ENCODE results near the gene ATF7IP2. TPM values are rescaled to one million over a fixed set of nuclear protein-coding genes. Genes with fewer than 3 reads are reported as not detected.
A peak's percentile ranks its signal among the peaks of the same experiment; 100 is the strongest.

Gene ATF7IP2
- total and polyA plus RNA-seq, 2 of the 13 experiments (the other 11 are each of a cell fraction or from before 2014, with no cell fraction given) = 117 to 217 TPM

DNA sequence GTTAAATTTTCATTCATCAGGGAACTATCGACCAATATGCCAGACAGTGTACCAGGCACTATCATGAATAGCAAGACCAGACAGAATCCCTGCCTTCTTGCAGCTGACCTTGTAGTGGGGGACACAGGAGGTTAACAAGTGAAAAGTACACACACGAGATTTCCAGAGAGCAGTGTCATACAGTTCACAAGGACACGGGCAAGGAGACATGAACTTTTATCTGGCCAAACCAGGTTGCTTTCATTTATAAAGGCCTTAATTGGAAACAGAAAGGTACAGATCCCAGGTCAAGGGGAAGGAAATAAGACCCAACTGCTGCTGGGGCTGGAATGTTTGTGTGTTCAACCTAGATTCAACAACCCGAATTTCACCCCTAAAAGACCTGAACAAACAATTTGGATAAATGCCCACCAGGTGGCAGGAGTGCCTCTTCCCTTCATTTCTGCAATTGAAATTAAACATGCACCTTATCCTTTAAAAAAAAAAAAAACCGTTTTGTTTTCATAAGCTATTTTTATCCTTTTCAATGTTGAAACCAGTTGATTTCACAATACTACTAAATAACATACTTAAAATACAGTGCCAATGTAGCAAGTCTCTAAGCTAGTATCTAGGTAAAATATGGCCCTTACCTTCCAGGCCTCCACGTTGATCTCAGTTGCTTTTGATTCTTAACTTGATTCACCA, 128.7 kb downstream of the ATF7IP2 start (continued):
- 0 out of 4 replicates have a peak, but pooled peaks of 1 of the 2 experiments have one; percentile 17 for TF ChIP-seq NR2F1 (CRISPR knock-in tag; IDR thresholded peaks at IDR 0.05)
- peak; percentile 92 for TF ChIP-seq STAG1 (CRISPR knock-in tag; IDR thresholded peaks at IDR 0.05)

DNA sequence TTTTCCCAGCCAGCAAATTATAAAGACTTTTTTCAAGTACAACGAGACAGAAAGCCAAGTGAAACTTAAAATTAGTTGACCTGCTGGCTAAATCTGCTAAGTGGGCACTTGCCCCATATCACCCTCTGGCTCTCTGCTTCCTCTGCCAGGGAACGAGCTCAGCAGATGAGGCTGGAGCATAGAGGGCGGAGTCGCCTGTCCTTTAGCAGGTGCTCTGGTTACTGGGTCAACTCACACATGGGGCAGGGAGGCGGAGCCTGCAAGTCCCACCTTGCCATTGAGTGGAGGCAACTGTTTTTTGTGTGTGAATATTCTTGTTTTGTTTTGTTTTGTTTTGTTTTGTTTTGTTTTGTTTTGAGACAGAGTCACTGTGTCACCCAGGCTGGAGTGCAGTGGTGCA, 132.0 kb downstream of the ATF7IP2 start:
- no peaks in the 10 kb centered on the region for H4K20me1 ChIP-seq (ENCODE audit: insufficient read depth, low read length)
- no peak overlapping the region for H3K4me3 ChIP-seq (replicated peaks in 1 of 3; ENCODE audit: insufficient read depth in 1 of 3, low read depth in 2 of 3, low read length in 3 of 3)
- BruUV-seq (replicated peaks) = no TSS peak
- WGBS (ENCODE audit: low lambda C conversion rate) = 62% methylated on average over 5 of the region's 5 CpGs
- no peak for DNase-seq (ENCODE audit: low spot score)
- ChIA-PET POLR2A (interaction anchor here (1.2 kb wide), 1 partner anchor 218 kb away, joined by 3 read pairs; no protein-coding TSS in a partner anchor), CTCF (ENCODE audit: low intra/inter-chr PET ratio, low total read pairs) (no interaction called here)
- H3K9ac ChIP-seq (ENCODE audit: insufficient read depth, low read depth, low read length) = no peak overlapping the region
- H3K79me2 ChIP-seq (ENCODE audit: insufficient read depth, low read length) = no peaks in the 10 kb centered on the region
- no peak overlapping the region for H3K27ac ChIP-seq (ENCODE audit: extremely low read length, insufficient read depth, low read length)
- intact Hi-C loops (cut with micrococcal nuclease; ENCODE audit: unreplicated experiment) (no loop called here), in situ Hi-C loops (cut with HindIII; ENCODE audit: extremely low pct_ligation_motif_present, low pct_unique_long_range_greater_than_20kb) (loop anchor here (5.0 kb wide), 2 partner anchors 219 to 399 kb away; no protein-coding TSS in a partner anchor)
- peaks cover 41% of the 10 kb centered on the region for H3K4me1 ChIP-seq (ENCODE audit: insufficient read depth, low read length)
- no peaks in the 10 kb centered on the region for H3K9me3 ChIP-seq (ENCODE audit: low read length)
- H3K4me2 ChIP-seq (ENCODE audit: low read depth, low read length) = no peak overlapping the region
- H3K27me3 ChIP-seq (ENCODE audit: control insufficient read depth in 1 of 2, insufficient read depth in 2 of 2, low read length in 2 of 2) = no peaks in the 10 kb centered on the region; a peak in 1 of 5 replicates
- FAIRE-seq = no peak
- H3K36me3 ChIP-seq (replicated peaks in 1 of 2; ENCODE audit: control insufficient read depth in 1 of 2, insufficient read depth in 2 of 2, low read length in 2 of 2) = no peaks in the 10 kb centered on the region
- no peak overlapping the region for H2AFZ ChIP-seq (ENCODE audit: low read length)
- no peak for ATAC-seq
- TF ChIP-seq ZBTB8A (CRISPR knock-in tag; IDR thresholded peaks at IDR 0.05; ENCODE audit: borderline replicate concordance, low read depth) = no peak
- TF ChIP-seq ZNF235 (CRISPR knock-in tag; IDR thresholded peaks at IDR 0.05; ENCODE audit: borderline replicate concordance) = no peak
- TF ChIP-seq GZF1 (CRISPR knock-in tag; IDR thresholded peaks at IDR 0.05) = 0 out of 2 replicates have a peak, but pooled peaks have one; percentile 49
- no peak for TF ChIP-seq IKZF4 (CRISPR knock-in tag; IDR thresholded peaks at IDR 0.05; ENCODE audit: borderline replicate concordance, low read depth, not compliant biosample characterization)
- TF ChIP-seq BRCA1 (CRISPR knock-in tag; IDR thresholded peaks at IDR 0.05) = no peak
- TF ChIP-seq JUND (CRISPR knock-in tag; IDR thresholded peaks at IDR 0.05) = no peak
- TF ChIP-seq ZNF207 (IDR thresholded peaks at IDR 0.05; ENCODE audit: borderline replicate concordance) = no peak
- no peak for TF ChIP-seq ZFP41 (CRISPR knock-in tag; IDR thresholded peaks at IDR 0.05; ENCODE audit: borderline replicate concordance)
- TF ChIP-seq, protein P1, sequence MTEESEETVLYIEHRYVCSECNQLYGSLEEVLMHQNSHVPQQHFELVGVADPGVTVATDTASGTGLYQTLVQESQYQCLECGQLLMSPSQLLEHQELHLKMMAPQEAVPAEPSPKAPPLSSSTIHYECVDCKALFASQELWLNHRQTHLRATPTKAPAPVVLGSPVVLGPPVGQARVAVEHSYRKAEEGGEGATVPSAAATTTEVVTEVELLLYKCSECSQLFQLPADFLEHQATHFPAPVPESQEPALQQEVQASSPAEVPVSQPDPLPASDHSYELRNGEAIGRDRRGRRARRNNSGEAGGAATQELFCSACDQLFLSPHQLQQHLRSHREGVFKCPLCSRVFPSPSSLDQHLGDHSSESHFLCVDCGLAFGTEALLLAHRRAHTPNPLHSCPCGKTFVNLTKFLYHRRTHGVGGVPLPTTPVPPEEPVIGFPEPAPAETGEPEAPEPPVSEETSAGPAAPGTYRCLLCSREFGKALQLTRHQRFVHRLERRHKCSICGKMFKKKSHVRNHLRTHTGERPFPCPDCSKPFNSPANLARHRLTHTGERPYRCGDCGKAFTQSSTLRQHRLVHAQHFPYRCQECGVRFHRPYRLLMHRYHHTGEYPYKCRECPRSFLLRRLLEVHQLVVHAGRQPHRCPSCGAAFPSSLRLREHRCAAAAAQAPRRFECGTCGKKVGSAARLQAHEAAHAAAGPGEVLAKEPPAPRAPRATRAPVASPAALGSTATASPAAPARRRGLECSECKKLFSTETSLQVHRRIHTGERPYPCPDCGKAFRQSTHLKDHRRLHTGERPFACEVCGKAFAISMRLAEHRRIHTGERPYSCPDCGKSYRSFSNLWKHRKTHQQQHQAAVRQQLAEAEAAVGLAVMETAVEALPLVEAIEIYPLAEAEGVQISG (CRISPR knock-in tag; IDR thresholded peaks at IDR 0.05) = no peak
- TF ChIP-seq, protein P2, sequence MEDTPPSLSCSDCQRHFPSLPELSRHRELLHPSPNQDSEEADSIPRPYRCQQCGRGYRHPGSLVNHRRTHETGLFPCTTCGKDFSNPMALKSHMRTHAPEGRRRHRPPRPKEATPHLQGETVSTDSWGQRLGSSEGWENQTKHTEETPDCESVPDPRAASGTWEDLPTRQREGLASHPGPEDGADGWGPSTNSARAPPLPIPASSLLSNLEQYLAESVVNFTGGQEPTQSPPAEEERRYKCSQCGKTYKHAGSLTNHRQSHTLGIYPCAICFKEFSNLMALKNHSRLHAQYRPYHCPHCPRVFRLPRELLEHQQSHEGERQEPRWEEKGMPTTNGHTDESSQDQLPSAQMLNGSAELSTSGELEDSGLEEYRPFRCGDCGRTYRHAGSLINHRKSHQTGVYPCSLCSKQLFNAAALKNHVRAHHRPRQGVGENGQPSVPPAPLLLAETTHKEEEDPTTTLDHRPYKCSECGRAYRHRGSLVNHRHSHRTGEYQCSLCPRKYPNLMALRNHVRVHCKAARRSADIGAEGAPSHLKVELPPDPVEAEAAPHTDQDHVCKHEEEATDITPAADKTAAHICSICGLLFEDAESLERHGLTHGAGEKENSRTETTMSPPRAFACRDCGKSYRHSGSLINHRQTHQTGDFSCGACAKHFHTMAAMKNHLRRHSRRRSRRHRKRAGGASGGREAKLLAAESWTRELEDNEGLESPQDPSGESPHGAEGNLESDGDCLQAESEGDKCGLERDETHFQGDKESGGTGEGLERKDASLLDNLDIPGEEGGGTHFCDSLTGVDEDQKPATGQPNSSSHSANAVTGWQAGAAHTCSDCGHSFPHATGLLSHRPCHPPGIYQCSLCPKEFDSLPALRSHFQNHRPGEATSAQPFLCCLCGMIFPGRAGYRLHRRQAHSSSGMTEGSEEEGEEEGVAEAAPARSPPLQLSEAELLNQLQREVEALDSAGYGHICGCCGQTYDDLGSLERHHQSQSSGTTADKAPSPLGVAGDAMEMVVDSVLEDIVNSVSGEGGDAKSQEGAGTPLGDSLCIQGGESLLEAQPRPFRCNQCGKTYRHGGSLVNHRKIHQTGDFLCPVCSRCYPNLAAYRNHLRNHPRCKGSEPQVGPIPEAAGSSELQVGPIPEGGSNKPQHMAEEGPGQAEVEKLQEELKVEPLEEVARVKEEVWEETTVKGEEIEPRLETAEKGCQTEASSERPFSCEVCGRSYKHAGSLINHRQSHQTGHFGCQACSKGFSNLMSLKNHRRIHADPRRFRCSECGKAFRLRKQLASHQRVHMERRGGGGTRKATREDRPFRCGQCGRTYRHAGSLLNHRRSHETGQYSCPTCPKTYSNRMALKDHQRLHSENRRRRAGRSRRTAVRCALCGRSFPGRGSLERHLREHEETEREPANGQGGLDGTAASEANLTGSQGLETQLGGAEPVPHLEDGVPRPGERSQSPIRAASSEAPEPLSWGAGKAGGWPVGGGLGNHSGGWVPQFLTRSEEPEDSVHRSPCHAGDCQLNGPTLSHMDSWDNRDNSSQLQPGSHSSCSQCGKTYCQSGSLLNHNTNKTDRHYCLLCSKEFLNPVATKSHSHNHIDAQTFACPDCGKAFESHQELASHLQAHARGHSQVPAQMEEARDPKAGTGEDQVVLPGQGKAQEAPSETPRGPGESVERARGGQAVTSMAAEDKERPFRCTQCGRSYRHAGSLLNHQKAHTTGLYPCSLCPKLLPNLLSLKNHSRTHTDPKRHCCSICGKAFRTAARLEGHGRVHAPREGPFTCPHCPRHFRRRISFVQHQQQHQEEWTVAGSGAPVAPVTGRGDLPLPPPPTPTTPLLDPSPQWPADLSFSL (CRISPR knock-in tag; IDR thresholded peaks at IDR 0.05) = no peak
- TF ChIP-seq ZNF264 (CRISPR knock-in tag; IDR thresholded peaks at IDR 0.05) = no peak
